K562 (cell line): ENCODE measurements around the gene HNRNPU. TPM values are rescaled to one million over a fixed set of nuclear protein-coding genes. Genes with fewer than 3 reads are reported as not detected.

Experiments
- ATAC-seq: fragments of 200-7000 bp; cut with Tn5 transposase; 3 replicates; pipeline ENCODE4 v1.9.1; 2020; ENCODE audit warnings: moderate library complexity
- BruUV-seq: library from RNA; stranded (reverse); fragments of 400-500 nt; replicated peaks from 2 replicates; lab custom pipeline; 2021; lab: Mats Ljungman, UMichigan
- CTCF ChIA-PET: fragments of 300-600 bp; formaldehyde crosslinking; extraction: SDS; loops from one replicate; lab custom pipeline; 2021; ENCODE audit warnings: low intra/inter-chr PET ratio; lab: Yijun Ruan, JAX
- POLR2A ChIA-PET: fragments of 300-600, 350-650 bp; sonication (Branson Sonifier 250); formaldehyde crosslinking; extraction: SDS; loops from one replicate; lab custom pipeline; 2021; ENCODE audit warnings: antibody characterized with exemption, inconsistent platforms; lab: Yijun Ruan, JAX
- DNase-seq, 4 experiments: peaks; one replicate each; pipeline versions ENCODE4 v3.0.0 to v3.0.0-alpha.2; 2011 to 2018; ENCODE audit warnings: low spot score in 3 of 4, mixed read lengths in 3 of 4; ENCODE audit errors: extremely low read depth in 1 of 4
- FAIRE-seq: peaks from 2 replicates; lab custom pipeline; 2011; peaks lifted over from hg19 to GRCh38; lab: Jason Lieb, UNC
- H2AFZ ChIP-seq: 2 replicates; pipeline ENCODE4 v1.6.0; 2011; ENCODE audit warnings: low read depth, low read length, control low read depth, inconsistent platforms
- H3K27ac ChIP-seq: fragments of 200-600 bp; 3 replicates; pipeline ENCODE4 v1.8.0; 2011; ENCODE audit warnings: low read depth, mild to moderate bottlenecking, control low read depth, inconsistent platforms, low read length, moderate library complexity, mixed read lengths; ENCODE audit errors: extremely low read depth
- H3K27me3 ChIP-seq, 2 experiments: fragments of 300-600 bp in 1 of 2; 2 replicates in 1 of 2; 3 replicates in 1 of 2; pipeline versions ENCODE4 v1.6.0 to v1.8.0; 2011; ENCODE audit warnings: inconsistent platforms in 2 of 2, low read length in 2 of 2, mild to moderate bottlenecking in 1 of 2, mixed read lengths in 1 of 2, moderate library complexity in 1 of 2; ENCODE audit not compliant: control insufficient read depth in 2 of 2, insufficient read depth in 2 of 2
- H3K36me3 ChIP-seq: fragments of 300-600 bp; 3 replicates; pipeline ENCODE4 v1.8.0; 2011; ENCODE audit warnings: mild to moderate bottlenecking, low read length, inconsistent platforms; ENCODE audit not compliant: control insufficient read depth, insufficient read depth
- H3K4me1 ChIP-seq, 2 experiments: fragments of 200-600 bp in 1 of 2; replicated peaks in 1 of 2; 2 replicates in 1 of 2; 3 replicates in 1 of 2; pipeline versions ENCODE4 v1.5.1 to v1.8.0; 2011; ENCODE audit warnings: inconsistent platforms in 2 of 2, low read length in 2 of 2, mild to moderate bottlenecking in 1 of 2, mixed read lengths in 1 of 2, moderate library complexity in 1 of 2; ENCODE audit not compliant: control insufficient read depth in 2 of 2, insufficient read depth in 2 of 2
- H3K4me2 ChIP-seq: 2 replicates; pipeline ENCODE4 v1.6.1; 2011; ENCODE audit warnings: low read length, control low read depth, inconsistent platforms, mixed read lengths; ENCODE audit not compliant: insufficient read depth
- H3K4me3 ChIP-seq: fragments of 200-600 bp; sonication (generic), shearing (Covaris generic); 2 replicates; pipeline ENCODE4 v1.5.1; 2016; ENCODE audit warnings: control low read depth, inconsistent platforms
- H3K79me2 ChIP-seq: fragments of 200-600 bp; 3 replicates; pipeline ENCODE4 v1.8.0; 2011; ENCODE audit warnings: low read length, inconsistent platforms; ENCODE audit not compliant: control insufficient read depth, insufficient read depth
- H3K9ac ChIP-seq, 2 experiments: 2 replicates each; pipeline versions ENCODE4 v1.6.0 to v1.6.1; 2011; ENCODE audit warnings: low read depth in 2 of 2, low read length in 2 of 2, control low read depth in 1 of 2, inconsistent platforms in 1 of 2, mild to moderate bottlenecking in 1 of 2, mixed read lengths in 1 of 2; ENCODE audit not compliant: insufficient read depth in 1 of 2
- H3K9me1 ChIP-seq: one replicate; pipeline ENCODE4 v1.6.0; 2011; ENCODE audit warnings: inconsistent platforms, mild to moderate bottlenecking, low read length, moderate library complexity; ENCODE audit not compliant: control insufficient read depth, insufficient read depth
- H3K9me3 ChIP-seq: replicated peaks from 2 replicates; pipeline ENCODE4 v1.5.1; 2011; ENCODE audit warnings: low read depth, low read length, inconsistent platforms; ENCODE audit not compliant: control insufficient read depth, insufficient read depth
- H4K20me1 ChIP-seq: replicated peaks from 2 replicates; pipeline ENCODE4 v1.6.1; 2011; ENCODE audit warnings: low read length, inconsistent platforms, mixed read lengths; ENCODE audit not compliant: control insufficient read depth, insufficient read depth
- CREB1 ChIP-seq, 2 experiments: sonication (generic) in 1 of 2; formaldehyde crosslinking in 1 of 2; IDR thresholded peaks; 2 replicates each; pipeline versions ENCODE4 v1.6.1 to v1.8.0; 2012 to 2022; ENCODE audit warnings: inconsistent platforms in 1 of 2, mild to moderate bottlenecking in 1 of 2, missing genetic modification reagents in 1 of 2, moderate library complexity in 1 of 2
- NCOA4 ChIP-seq: fragments of 450-650 bp; IDR thresholded peaks from 2 replicates; pipeline ENCODE4 v1.6.1; 2018; ENCODE audit warnings: mild to moderate bottlenecking; ENCODE audit not compliant: partially characterized antibody
- PTTG1 ChIP-seq: fragments of 450-650 bp; IDR thresholded peaks from 2 replicates; pipeline ENCODE4 v1.6.1; 2016; ENCODE audit warnings: low read depth, mild to moderate bottlenecking, missing genetic modification characterization, missing compliant biosample characterization
- WGBS: fragments of 100-300 bp; shearing (Covaris generic); methylation state at CpG from one replicate; pipeline ENCODE4 v1.1.6; 2016; ENCODE audit warnings: low coverage, mixed read lengths; ENCODE audit not compliant: insufficient coverage; ENCODE audit errors: missing lambda C conversion rate; 5-methylcytosine and 5-hydroxymethylcytosine counted together
- in situ Hi-C: fragments of 300-500 bp; cut with MboI; formaldehyde crosslinking; loops from 4 replicates; pipeline ENCODE4 v1.15.0; 2018; ENCODE audit warnings: inconsistent platforms, mixed read lengths
- intact Hi-C: fragments of 100-400 bp; cut with micrococcal nuclease; formaldehyde crosslinking; loops from 2 replicates; pipeline ENCODE4 v1.14.2; 2022
- polyA plus RNA-seq, 8 experiments: library from polyadenylated mRNA; depleted of rRNA in 4 of 8; stranded (reverse) in 5 of 8; unstranded in 3 of 8; fragments of >200 nt; fragmentation: Nextera tagmentation in 2 of 8; fragmentation: Illumina TruSeq in 1 of 8; extraction: Ambion mirVana in 2 of 8; extraction: Trizol in 1 of 8; gene quantifications; 2 replicates each; pipeline versions ENCODE4 v1.2.1 to v1.2.3, GENCODE V29; 2011 to 2014; ENCODE audit warnings: inconsistent platforms in 1 of 8, missing spikeins in 1 of 8
- total RNA-seq, 7 experiments: library from RNA; depleted of rRNA in 6 of 7; stranded (reverse); fragments of >200 nt in 6 of 7; fragmentation: Illumina TruSeq in 2 of 7; extraction: Trizol in 2 of 7; gene quantifications; 2 replicates each; pipeline versions ENCODE4 v1.2.1 to v1.2.3, GENCODE V29; 2011 to 2021; ENCODE audit warnings: low replicate concordance in 1 of 7
- TF ChIP-seq, protein P1 (sequence below): fragments of 250-450 bp; sonication (Bioruptor Pico); IDR thresholded peaks from 2 replicates; pipeline ENCODE4 v1.4.0; 2020; ENCODE audit warnings: mild to moderate bottlenecking, moderate library complexity
- TF ChIP-seq, protein P2 (sequence below): fragments of 450-650 bp; IDR thresholded peaks from 2 replicates; pipeline ENCODE4 v1.7.0; 2016; ENCODE audit warnings: borderline replicate concordance

Gene HNRNPU
- total and polyA plus RNA-seq, 9 of the 15 experiments (the other 6 are each of a cell fraction or from before 2014, with no cell fraction given): 159 to 777 (median 577) TPM

DNA sequence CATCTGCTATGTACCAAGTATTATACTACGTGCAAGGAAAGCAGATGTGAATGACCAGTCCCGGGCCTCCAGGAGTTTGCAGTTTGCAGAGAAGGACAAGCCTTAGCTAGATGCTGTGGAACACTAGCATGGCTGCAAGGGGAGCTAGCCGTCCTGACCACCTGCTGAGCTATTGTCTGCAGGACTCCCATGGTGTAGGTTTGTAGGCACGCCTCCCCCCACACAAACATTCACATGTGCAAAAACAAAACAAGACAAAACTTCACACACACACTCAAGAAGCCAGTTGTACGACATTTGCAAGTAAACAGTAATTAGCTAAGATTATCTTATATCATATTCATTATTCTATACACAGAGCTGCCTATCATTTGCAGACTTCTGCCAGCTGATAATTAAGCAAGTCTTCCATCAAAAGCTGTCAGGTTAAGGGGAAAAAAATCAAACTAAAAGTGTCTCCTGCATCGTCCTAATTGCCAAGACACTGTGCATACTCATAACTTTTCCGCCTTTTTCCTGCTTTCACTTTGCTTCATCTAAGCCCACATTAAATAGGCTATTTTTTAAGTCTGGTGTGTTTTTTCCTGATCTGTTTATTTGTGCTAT is 10.7 kb upstream of the HNRNPU start:
- no peak for FAIRE-seq
- TF ChIP-seq CREB1 (IDR thresholded peaks at IDR 0.05) (no peak), CREB1 (CRISPR knock-in tag; IDR thresholded peaks at IDR 0.05) (no peak), NCOA4 (no peak), PTTG1 (tag) (no peak)
- TF ChIP-seq, protein P1, sequence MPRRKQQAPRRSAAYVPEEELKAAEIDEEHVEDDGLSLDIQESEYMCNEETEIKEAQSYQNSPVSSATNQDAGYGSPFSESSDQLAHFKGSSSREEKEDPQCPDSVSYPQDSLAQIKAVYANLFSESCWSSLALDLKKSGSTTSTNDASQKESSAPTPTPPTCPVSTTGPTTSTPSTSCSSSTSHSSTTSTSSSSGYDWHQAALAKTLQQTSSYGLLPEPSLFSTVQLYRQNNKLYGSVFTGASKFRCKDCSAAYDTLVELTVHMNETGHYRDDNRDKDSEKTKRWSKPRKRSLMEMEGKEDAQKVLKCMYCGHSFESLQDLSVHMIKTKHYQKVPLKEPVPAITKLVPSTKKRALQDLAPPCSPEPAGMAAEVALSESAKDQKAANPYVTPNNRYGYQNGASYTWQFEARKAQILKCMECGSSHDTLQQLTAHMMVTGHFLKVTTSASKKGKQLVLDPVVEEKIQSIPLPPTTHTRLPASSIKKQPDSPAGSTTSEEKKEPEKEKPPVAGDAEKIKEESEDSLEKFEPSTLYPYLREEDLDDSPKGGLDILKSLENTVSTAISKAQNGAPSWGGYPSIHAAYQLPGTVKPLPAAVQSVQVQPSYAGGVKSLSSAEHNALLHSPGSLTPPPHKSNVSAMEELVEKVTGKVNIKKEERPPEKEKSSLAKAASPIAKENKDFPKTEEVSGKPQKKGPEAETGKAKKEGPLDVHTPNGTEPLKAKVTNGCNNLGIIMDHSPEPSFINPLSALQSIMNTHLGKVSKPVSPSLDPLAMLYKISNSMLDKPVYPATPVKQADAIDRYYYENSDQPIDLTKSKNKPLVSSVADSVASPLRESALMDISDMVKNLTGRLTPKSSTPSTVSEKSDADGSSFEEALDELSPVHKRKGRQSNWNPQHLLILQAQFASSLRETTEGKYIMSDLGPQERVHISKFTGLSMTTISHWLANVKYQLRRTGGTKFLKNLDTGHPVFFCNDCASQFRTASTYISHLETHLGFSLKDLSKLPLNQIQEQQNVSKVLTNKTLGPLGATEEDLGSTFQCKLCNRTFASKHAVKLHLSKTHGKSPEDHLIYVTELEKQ: no peak
- TF ChIP-seq, protein P2, sequence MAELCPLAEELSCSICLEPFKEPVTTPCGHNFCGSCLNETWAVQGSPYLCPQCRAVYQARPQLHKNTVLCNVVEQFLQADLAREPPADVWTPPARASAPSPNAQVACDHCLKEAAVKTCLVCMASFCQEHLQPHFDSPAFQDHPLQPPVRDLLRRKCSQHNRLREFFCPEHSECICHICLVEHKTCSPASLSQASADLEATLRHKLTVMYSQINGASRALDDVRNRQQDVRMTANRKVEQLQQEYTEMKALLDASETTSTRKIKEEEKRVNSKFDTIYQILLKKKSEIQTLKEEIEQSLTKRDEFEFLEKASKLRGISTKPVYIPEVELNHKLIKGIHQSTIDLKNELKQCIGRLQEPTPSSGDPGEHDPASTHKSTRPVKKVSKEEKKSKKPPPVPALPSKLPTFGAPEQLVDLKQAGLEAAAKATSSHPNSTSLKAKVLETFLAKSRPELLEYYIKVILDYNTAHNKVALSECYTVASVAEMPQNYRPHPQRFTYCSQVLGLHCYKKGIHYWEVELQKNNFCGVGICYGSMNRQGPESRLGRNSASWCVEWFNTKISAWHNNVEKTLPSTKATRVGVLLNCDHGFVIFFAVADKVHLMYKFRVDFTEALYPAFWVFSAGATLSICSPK: no peak
- Histone ChIP-seq H3K27ac (no peak overlapping the region), H2AFZ (no peak overlapping the region), H3K9ac (no peak overlapping the region), H3K4me3 (no peak overlapping the region), H3K4me1 (no peaks in the 10 kb centered on the region; a peak in 2 of 5 replicates), H3K36me3 (no peaks in the 10 kb centered on the region), H3K27me3 (no peaks in the 10 kb centered on the region), H3K9me3 (no peaks in the 10 kb centered on the region), H3K79me2 (no peaks in the 10 kb centered on the region), H3K9me1 (no peaks in the 10 kb centered on the region), H4K20me1 (no peaks in the 10 kb centered on the region), H3K4me2 (no peak overlapping the region)
- POLR2A ChIA-PET: interaction anchor here (1.0 to 2.4 kb wide), 2 partner anchors 9 to 20 kb away, joined by 3 to 14 read pairs; no protein-coding TSS in a partner anchor
- BruUV-seq: no TSS peak
- 31% methylated on average over 7 of the region's 7 CpGs for WGBS
- CTCF ChIA-PET: no interaction called here
- intact Hi-C loops (no loop called here), in situ Hi-C loops (no loop called here)
- peak; percentile 59 for ATAC-seq
- no peak for DNase-seq
